HL-60 (cell line): ENCODE results near the gene TMEM245.

Source experiments
- DNase-seq, 2 experiments: peaks; one replicate each; pipeline ENCODE4 v3.0.0-alpha.2; 2010 to 2020; ENCODE audit warnings: low read depth in 1 of 2, low spot score in 1 of 2
- H3K27ac ChIP-seq: fragments of 250-450 bp; sonication (Bioruptor Pico); replicated peaks from 2 replicates; pipeline ENCODE4 v1.5.1; 2020; ENCODE audit warnings: mild to moderate bottlenecking, moderate library complexity
- H3K27me3 ChIP-seq: fragments of 250-450 bp; sonication (Bioruptor Pico); 2 replicates; pipeline ENCODE4 v1.5.1; 2021; ENCODE audit warnings: mild to moderate bottlenecking, moderate library complexity; ENCODE audit not compliant: insufficient read depth, poor library complexity, severe bottlenecking
- H3K4me3 ChIP-seq: replicated peaks from 2 replicates; pipeline ENCODE4 v1.5.1; 2011; ENCODE audit warnings: mild to moderate bottlenecking, control low read depth, low read length; ENCODE audit not compliant: insufficient read depth
- CTCF ChIP-seq: IDR thresholded peaks from one replicate; pipeline ENCODE4 v1.5.1; 2011; ENCODE audit warnings: low read length, control low read depth, inconsistent platforms; ENCODE audit not compliant: insufficient read depth
- GABPA ChIP-seq: IDR thresholded peaks from 2 replicates; pipeline ENCODE4 v1.6.1; 2012; ENCODE audit warnings: low read depth
- POLR2AphosphoS5 ChIP-seq: IDR thresholded peaks from 2 replicates; pipeline ENCODE4 v1.6.1; 2012; ENCODE audit warnings: low read depth
- REST ChIP-seq: IDR thresholded peaks from 2 replicates; pipeline ENCODE4 v1.6.1; 2012; ENCODE audit warnings: low read depth; ENCODE audit not compliant: insufficient replicate concordance
- SPI1 ChIP-seq: IDR thresholded peaks from 2 replicates; pipeline ENCODE4 v1.6.1; 2012; ENCODE audit warnings: low read depth, mild to moderate bottlenecking, borderline replicate concordance

Gene TMEM245

GRCh38 chr9:109040571-109040970 lies 79.2 kb downstream of the TMEM245 start:
- no peak for DNase-seq
- H3K27me3 ChIP-seq = no peaks in the 10 kb centered on the region
- H3K4me3 ChIP-seq = no peak overlapping the region
- TF ChIP-seq POLR2AphosphoS5 (no peak), CTCF (no peak), SPI1 (no peak), REST (no peak), GABPA (no peak)
- no peak overlapping the region for H3K27ac ChIP-seq

GRCh38 chr9:109039539-109039938 lies 80.2 kb downstream of the TMEM245 start:
- no peak overlapping the region for H3K27ac ChIP-seq
- no peak for DNase-seq
- H3K27me3 ChIP-seq = no peaks in the 10 kb centered on the region
- no peak overlapping the region for H3K4me3 ChIP-seq
- TF ChIP-seq POLR2AphosphoS5 = no peak
- no peak for TF ChIP-seq SPI1
- no peak for TF ChIP-seq REST
- TF ChIP-seq GABPA = no peak
- no peak for TF ChIP-seq CTCF

GRCh38 chr9:109037946-109038715 lies 81.6 kb downstream of the TMEM245 start:
- DNase-seq = no peak
- no peak for TF ChIP-seq SPI1
- no peak for TF ChIP-seq POLR2AphosphoS5
- no peak for TF ChIP-seq CTCF
- no peak for TF ChIP-seq REST
- TF ChIP-seq GABPA = no peak
- H3K27ac ChIP-seq = no peak overlapping the region
- H3K27me3 ChIP-seq = no peaks in the 10 kb centered on the region
- H3K4me3 ChIP-seq = no peak overlapping the region
